ENCODE data around the gene TRAF5.
"Not testable (repeated sequence)": the region's sequence is repeated elsewhere in the genome, so short reads cannot be mapped to it uniquely, and the experiment has no call there.

Gene TRAF5, protein sequence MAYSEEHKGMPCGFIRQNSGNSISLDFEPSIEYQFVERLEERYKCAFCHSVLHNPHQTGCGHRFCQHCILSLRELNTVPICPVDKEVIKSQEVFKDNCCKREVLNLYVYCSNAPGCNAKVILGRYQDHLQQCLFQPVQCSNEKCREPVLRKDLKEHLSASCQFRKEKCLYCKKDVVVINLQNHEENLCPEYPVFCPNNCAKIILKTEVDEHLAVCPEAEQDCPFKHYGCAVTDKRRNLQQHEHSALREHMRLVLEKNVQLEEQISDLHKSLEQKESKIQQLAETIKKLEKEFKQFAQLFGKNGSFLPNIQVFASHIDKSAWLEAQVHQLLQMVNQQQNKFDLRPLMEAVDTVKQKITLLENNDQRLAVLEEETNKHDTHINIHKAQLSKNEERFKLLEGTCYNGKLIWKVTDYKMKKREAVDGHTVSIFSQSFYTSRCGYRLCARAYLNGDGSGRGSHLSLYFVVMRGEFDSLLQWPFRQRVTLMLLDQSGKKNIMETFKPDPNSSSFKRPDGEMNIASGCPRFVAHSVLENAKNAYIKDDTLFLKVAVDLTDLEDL
- total RNA-seq: 4.6 to 28.2 (median 13.7) reads per million in 17 experiments

DNA sequence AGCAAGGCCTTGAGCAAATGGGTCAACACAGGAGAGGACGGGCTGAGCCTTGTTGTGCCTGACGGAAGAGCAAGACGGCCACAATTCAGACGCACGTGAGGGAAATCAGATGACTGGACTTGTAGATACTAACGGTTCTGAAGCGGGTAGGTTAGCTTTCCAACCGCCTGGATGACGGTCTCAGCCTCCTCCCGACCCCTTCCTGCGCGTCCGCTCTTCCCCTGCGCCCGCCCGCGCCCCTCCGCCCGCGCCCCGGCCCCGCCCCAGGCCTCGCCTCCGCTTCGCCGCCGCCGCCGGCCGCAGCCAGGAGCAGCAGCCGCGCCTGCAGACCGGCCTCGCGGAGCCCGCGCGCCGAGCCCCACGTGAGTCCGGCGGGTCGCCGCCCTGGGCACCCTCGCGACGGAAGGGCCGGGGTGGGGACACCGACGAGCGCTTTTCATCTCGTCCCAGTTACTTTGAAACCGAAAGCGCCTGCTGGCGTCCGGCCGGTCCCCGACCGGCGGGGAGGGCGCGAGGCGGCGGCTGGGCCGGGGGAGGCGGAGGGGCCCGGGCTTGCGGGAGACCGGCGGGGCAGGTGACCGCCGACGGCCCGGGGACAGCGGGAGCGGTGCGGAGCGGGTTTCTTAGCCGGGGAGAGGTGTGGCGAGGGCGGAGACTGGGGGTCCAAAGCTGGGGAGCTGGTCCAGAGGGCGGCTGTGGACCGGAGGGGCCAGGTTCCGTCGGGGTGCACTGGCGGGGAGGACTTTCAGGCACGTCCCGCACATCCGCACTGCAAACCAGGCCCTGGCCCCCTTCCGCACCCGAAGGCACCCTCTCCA, at the start of gene TRAF5:
TSS of gene TRAF5 (plus strand) at position 306 of the 818 bp plus-strand sequence. CDS start 26,407 bp downstream, outside the sequence.
- DNase-seq: peak; percentile 74 to 83 (median 78)

DNA sequence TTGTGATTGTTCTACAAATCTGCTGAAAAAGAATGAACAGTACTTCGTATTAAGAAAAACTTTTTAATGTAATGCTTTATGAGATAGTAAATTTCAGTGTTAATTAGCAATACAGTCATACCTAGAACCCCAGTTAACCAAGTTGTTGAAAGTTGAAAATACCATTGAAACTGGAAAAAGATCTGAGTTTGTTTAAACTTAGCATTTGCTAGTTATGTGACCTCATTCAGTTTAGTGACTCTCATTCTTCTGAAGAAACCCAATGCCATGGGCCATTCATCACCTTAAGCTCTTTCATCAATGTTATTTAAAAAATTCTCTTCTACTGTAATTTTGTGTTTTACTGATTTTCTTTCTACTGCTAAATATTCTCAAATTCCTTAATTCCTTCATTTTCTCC, 47.3 kb upstream of the TRAF5 start:
- no peak for DNase-seq

DNA sequence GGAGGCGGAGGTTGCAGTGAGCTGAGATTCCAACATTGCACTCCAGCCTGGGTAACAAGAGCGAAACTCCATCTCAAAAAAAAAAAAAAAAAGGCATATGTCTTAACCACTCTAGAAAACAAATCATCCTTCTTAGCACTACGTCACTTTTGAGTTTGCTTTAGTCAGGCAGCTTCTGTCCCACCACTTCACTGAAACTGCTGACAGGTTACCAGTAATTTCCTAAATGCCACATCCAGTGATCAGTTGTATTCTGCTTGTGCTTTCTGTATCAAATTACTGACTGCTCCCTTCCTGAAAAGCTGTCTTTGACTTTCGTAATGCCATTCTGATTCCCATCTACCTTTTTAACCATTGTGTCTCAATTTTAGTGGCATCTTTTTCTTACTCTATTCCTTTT, 45.7 kb upstream of the TRAF5 start:
- DNase-seq: no peak

DNA sequence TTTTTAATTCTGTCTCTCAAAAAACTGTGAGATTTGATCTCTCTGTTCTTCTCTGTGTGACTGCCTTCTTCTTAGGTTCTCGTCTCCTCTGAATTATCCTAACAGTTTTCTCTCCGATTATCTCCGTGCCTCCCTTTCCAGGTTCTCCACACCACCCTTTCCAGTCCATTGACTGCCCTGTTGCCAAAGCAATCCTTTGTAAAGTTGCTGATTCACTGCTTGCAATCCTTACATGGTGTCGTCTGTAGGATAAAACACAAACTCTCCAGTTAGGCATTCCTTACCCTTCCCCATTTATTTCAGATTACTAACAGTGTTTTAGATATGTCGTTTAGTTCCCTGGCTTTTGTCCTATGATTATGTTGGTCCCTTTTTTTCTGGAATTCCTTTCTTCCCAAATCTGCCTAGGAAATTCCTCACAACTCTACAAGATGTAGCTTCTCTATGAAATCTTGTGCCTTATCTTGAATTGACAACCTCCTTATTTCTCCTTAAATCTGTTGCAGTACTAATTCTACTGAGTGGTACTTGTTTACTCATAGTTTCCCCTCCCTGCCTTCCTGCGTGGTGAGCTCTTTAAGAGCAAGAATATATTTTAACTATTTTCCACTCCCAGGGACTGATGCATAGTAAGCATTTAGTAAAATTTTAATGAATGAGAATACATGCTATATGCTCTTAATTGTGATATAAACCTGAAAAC, 45.2 kb upstream of the TRAF5 start:
- no peak for DNase-seq

DNA sequence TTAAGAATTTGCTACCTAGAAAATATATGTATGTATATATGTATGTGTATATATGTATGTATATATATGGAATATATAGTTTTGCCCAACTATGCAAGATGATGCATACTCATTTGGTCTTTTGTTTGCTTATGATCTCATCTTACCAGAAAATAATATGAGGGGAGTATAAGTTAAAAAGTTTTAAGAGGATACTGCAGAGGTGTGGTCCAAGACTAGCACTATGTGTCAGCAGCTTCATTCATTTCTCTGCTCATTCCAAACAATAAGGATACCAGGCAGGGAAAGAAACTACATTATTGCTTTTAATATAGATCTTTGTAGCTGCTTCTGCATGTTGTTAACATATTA, 44.6 kb upstream of the TRAF5 start:
- no peak for DNase-seq

DNA sequence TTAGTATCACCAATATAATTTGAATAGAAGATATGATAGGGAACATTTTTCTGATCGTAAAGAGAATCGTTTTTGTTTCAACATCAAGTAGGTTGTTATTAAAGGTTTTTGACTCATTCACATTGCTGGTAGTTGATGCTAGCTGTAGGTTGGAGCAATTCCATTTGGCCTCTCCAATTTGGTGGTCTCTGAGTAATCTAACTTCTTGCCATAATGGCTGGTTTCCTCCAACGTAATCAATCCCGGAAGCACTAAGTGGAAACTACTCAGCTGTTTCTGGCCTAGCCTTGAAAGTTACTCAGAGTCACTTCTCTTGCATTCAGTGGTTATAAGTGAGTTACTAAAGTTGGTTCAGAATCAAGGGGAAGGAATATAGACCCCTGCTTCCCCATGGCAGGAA, 41.4 kb upstream of the TRAF5 start:
- DNase-seq: no peak

DNA sequence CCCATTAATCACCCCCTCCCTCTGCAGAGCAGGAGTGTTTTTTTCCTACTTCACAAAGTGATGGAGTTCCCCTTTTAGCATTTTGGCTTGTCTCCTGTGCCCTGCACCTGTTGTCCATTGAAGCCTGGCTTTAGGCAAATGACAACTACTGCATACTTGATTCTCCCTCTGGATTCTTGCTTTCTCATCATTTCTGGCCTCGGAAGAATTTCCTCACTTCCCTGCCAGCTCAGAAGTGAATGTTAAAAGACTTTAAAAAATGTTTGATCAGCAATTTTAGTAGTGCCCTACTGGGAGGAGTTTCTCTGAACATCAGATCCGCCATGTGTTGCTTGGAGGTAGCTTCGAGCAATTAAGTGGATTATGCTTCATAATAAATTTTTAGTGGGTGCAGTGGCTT, 39.4 kb upstream of the TRAF5 start:
- DNase-seq: peak; percentile 18 to 64 (median 40)

DNA sequence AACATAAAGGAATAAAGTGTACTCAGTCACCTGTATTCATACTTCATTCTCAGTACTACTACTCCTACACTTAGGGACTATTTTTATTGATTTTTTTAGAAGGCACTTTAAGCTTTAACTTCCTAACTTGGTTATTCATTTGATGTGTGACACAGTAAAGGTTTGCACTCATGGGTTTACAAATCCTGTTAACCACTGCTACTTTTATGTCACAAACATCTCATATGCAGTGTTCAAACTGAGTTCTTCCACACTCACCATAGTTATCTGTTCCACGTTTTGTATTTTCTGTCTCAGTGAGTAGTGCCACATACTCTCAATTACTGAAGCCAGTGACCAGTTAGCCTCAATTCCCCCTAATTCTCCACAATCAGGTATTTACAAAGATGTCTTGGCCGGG, 34.2 kb upstream of the TRAF5 start:
- DNase-seq: no peak

DNA sequence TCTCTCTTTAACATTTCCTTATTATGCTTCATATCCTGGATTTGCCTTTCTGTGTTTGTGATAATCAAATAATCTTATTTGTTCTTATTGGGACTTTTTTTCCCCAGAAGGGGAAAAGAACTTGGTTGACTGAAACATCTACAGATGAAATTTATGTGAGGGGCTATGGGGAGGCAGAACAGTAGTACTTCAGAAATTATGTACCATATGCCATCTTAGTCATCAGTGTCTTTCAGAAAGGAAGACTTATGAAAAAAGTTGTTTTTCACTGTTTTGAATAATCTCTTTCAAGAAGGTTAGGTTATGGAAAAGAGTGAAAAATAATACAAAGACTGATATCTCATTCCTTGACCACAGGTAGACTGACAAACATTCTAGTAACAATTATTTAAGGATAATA, 30.2 kb upstream of the TRAF5 start:
- no peak for DNase-seq

DNA sequence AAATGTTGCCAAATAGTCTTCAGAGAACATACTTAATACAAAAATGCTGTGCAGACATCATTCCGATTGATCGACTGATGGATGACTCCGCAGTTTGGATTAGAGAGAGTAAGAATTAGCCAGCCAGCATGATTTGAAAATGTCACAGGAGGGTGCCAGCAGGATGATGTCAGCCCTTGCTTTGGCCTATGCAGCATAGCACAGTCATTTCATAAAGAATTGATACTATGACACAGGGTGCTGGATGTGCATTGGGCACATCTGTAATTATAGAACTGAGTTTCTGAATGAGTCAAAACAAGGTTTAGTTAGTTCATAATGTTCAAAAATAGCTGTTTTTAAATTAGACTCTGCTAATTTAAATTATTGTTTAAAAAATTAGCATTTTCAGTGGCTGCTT, 21.6 kb upstream of the TRAF5 start:
- DNase-seq: no peak

DNA sequence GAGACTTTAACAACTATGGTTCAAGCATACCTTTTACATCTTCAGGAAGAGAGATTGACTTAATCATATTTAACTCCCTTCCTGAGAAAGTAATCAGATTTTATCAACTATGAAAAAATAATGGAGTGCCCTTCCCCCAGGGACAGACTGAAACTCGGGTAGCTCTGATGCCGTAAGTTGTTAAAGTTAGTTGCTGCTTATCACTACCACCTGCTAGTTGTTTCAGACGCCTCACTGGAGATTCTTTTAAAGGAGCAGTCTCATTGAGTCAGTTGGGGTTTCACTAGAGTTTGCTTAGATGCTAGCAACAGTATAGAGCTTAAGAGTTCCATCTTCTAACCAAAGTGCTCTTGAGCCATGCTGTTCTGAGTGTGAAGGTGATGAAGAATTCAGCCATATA, 17.0 kb upstream of the TRAF5 start:
- DNase-seq: no peak

DNA sequence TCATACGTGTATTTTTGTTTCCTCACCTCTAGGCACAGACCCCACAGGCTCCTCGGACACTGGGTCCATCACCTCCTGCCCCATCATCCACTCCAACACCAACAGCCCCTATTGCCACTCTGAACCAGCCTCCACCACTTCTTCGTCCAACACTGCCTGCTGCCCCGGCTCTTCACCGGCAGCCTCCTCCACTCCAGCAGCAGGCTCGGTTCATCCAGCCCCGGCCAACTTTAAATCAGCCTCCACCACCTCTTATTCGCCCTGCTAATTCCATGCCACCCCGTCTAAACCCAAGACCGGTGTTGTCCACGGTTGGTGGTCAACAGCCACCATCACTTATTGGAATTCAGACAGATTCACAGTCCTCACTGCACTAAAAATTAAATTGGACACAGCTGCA, 13.2 kb upstream of the TRAF5 start:
- DNase-seq: no peak

DNA sequence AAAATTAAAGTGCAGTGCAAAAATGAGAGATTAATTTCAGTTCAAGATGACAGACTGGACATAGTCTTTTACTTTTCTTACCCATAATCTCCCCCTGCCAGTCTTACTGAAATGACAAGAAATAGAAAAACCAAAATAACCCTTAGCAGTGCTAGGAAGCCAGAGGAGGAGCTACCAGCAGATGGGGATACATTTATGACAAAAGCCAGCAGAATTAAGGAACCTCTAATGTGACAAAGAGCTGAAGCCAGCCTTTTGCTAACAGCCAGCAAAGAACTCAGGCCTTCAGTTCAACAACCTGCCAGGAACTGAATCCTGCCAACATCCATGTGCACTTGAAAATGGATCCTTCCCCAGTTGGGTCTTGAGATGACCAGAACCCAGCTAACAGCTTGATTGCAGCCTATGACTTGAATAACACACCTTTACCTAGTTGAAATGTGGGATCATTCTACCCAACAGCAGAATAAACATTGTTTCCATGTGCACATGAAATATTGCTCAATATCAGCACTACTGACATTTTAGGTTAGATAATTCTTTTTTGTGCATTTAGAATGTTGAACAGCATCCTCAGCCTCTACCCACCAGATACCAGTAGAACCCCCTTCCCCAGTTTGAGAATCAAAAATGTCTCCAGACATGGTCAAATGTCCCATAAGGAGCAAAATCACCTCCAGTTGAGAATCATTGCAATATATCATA, 7.9 kb upstream of the TRAF5 start:
- DNase-seq: peak; percentile 37 to 63 (median 48)

DNA sequence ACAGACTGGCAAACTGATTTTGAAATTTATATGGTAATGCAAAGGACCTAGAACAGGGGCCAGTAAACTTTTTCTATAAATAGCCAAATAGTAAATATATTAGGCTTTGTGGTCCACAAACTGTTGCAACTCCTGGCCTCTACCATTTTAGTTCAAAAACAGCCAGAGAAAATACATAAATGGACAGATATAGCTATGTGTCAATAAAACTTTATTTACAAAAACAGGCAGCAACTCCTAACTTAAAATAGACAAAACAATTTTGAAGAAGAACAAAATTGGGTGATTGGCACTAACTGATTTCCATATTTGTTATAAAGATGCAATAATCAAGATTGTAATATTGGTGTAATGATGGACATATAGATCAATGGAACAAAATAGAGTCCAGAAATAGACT, 6.7 kb upstream of the TRAF5 start:
- no peak for DNase-seq

DNA sequence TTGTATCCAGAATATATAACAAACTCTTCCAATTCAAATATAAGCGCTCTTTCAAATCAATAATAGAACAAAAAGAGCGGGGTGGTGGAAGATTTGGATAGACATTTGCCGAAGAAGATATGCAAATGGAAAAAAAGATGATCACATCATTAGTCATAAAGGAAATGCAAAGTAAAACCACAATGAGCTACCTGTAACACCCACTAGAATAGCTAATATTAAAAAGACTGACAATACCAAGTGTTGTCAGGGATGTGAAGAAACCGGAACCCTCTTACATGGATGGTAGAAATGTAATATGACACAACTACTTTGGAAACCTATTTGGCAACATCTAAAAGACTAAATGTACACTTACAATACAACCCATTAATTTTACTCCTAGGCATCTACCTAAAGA, 5.7 kb upstream of the TRAF5 start:
- DNase-seq: no peak

DNA sequence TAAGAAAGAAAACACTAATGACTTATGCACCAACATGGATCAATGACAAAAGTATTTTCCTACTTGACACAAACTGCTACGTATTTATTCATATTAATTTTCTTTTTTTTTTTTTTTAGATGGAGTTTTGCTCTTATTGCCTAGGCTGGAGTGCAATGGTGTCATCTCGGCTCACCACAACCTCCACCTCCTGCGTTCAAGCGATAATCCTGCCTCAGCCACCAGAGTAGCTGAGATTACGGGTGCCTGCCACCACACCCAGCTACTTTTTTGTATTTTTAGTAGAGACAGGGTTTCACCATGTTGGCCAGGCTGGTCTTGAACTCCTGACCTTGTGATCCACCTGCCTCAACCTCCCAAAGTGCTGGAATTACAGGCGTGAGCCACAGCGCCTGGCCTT, 5.0 kb upstream of the TRAF5 start:
- not testable (repeated sequence) for DNase-seq

DNA sequence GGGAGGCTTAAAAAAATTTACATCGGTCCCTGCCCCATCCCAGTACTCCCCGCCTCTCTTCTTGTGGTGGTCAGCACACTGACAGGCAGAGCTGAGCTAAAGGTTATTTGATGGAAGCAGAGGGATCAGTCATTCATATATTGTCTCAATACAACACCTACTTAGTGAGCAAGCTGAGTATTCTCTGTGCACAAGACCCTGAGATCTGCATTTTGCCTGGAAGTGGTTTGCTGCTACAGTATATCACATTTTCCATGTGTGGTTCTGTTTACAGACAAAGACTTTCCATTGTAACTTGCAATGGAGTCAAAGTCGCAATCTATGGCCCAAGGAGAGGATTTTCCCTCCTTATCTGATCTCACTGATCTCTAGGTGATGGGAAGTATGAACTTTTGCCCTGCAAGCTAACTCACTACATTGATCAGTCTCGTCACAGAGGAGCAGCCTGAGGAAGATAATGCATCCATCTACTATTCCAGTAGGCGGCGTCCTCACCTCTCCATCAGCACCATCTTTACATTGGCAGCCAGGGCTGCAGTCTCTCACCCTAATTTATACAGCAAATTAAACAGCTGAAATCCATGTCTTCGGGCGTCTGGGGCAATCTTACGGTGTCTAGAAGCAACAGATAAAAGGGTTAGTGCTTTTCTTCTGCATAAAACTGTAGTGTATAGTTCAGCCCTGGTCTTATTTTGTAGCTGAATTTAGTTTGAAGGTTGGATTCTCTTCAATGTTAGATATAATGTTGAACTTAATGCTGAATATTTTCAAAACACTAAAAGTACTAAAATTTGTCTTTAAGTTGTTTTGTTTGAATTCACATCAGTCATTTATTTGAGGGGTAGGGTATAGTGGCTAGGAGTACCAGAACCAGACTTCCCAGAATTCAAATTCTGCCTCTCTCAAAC, 3.2 kb upstream of the TRAF5 start:
- DNase-seq: peak; percentile 66 to 81 (median 75)

DNA sequence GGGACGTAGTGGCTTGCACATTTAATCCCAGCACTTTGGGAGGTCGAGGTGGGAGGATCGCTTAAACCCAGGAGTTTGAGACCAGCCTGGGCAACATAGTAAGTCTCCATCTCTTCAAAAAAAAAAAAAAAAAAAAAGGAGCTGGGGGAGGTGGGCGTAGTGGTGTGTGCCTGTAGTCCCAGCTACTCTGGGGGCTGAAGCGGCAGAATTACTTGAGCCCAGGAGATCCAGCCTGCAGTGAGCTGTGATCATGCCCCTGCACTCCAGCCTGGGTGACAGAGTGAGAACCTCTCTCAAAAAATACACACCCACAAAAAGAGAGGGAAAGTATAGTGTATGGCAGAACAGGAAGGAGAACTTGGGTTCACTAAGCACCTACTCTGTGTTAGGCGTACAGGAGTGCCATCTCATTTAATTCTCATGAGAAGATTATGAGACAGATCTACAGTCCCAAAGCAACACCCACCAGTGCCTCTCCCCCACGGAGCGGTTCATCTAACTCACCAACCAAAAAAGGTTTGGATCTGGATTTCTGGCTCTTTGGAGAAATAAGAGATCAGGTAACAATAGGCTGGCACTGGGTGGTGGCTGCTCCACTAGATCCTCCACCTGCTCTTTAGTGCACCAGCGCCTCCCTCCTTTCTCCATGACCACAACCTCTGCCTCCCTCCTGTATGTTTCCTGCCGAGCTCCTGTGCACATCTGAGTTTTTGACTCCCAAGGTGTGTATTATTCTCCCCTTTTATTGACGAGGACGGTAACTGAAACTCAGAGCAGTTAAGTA, 1.4 kb upstream of the TRAF5 start:
- DNase-seq: no peak

DNA sequence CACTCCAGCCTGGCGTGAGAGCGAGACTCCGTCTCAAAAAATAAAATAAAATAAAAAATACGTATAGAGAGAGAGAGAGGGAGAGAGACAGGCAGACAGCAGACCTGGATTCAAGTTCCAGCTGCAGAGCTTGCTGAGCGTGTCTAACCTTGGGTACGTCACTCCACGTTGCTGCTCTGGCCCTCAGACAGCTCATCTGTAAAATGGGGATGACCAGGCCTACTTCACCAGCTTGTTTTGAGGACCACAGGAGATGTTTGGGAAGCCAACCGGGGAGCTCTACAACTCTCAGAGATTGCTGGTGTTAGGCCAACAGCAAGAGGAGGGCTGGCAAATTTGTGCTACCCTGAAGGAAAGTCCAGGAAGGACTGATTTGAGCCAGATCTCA, 499 bp upstream of the TRAF5 start:
- DNase-seq: no peak

DNA sequence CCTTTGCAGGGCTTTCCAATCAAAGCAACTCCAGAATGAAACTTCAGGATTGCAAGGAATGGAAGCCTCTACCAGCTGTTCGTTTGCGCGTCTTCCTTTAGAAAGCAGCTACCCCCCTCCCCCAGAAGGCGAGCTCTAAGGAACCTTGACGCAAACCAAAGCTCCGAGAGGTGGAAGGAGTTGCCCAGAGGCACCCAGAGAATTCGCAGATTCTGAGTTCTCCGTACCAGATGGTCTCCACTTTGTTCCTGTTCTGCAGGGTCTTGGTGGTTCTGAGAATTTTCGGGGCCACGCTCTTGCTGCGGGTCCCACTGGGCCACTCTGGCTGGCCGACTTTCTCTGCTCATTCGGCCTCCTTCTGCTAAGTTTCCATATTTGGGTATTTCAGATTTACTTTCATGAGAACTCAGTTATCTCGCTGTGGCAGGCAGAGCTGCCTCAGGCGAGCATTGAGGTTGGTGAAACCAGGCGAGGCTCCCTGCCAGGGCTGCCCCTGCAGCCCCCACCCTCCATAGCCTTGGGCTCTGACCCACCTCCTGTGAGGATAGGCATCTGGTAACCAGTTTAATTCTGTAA, 801 bp downstream of the TRAF5 start:
- DNase-seq: peak; percentile 30 to 62 (median 52)

Data from suppressor macrophage (primary cell).